Measurements from ENCODE around the gene VTCN1.

- TF ChIP-seq POLR2A (IDR thresholded peaks at IDR 0.05; ENCODE audit: low read depth, low read length) (no peak), TAF1 (IDR thresholded peaks at IDR 0.05; ENCODE audit: borderline replicate concordance, low read depth, low read length) (no peak)
These were observed 82.9 kb downstream of the VTCN1 start for GRCh38 chr1:117127795-117128194.
